ENCODE data around the gene AFAP1L2. TPM values are rescaled to one million over a fixed set of nuclear protein-coding genes. Genes with fewer than 3 reads are reported as not detected.

AFAP1L2 gene
- total and polyA plus RNA-seq, 2 donors (not counting 1 experiment from before 2014, with no cell fraction given): 4.7 to 4.9 TPM

- no peak for TF ChIP-seq EZH2 (IDR thresholded peaks at IDR 0.05; ENCODE audit: borderline replicate concordance, insufficient read depth, low read depth, low read length, poor library complexity, severe bottlenecking)
- Histone ChIP-seq H3K27me3 (replicated peaks in 1 of 4; ENCODE audit: control extremely low read depth in 1 of 4, control insufficient read depth in 3 of 4, insufficient read depth in 4 of 4, low read length in 3 of 4) (no peaks in the 10 kb centered on the region), H3K4me3 (ENCODE audit: control extremely low read depth in 1 of 5, extremely low read depth in 1 of 5, insufficient read depth in 1 of 5, low read depth in 2 of 5, low read length in 4 of 5) (no peak overlapping the region), H3K27ac (ENCODE audit: low read length in 2 of 2) (no peak overlapping the region), H3K79me2 (ENCODE audit: control insufficient read depth, insufficient read depth, low read length) (no peaks in the 10 kb centered on the region), H2AFZ (ENCODE audit: insufficient read depth, low read depth, low read length, poor library complexity, severe bottlenecking) (no peak overlapping the region), H3K4me1 (ENCODE audit: control insufficient read depth in 2 of 2, insufficient read depth in 2 of 2, low read length in 2 of 2) (no peaks in the 10 kb centered on the region), H4K20me1 (ENCODE audit: control insufficient read depth, insufficient read depth, low read length, poor library complexity, severe bottlenecking) (no peaks in the 10 kb centered on the region), H3K9ac (ENCODE audit: low read length) (no peak overlapping the region), H3K4me2 (replicated peaks; ENCODE audit: low read depth, low read length, poor library complexity, severe bottlenecking) (no peak overlapping the region), H3K9me3 (ENCODE audit: control extremely low read depth in 1 of 3, control insufficient read depth in 2 of 3, insufficient read depth in 1 of 3, low read length in 2 of 3) (no peaks in the 10 kb centered on the region), H3K36me3 (replicated peaks in 1 of 2; ENCODE audit: control extremely low read depth in 1 of 2, control insufficient read depth in 1 of 2, extremely low read depth in 1 of 2, insufficient read depth in 2 of 2, low read length in 1 of 2) (no peaks in the 10 kb centered on the region)
- no peak overlapping the region for H3K27ac Mint-ChIP-seq
- CTCF ChIA-PET: no interaction called here
- intact Hi-C loops (cut with micrococcal nuclease): no loop called here
- no peak for ATAC-seq (ENCODE audit: low read depth)
- H3K27me3 Mint-ChIP-seq: peaks cover 17% of the 10 kb centered on the region
- DNase-seq: no peak
- H3K4me3 Mint-ChIP-seq: no peak overlapping the region
- POLR2A ChIA-PET: no interaction called here
- H3K4me1 Mint-ChIP-seq: no peaks in the 10 kb centered on the region
- no peaks in the 10 kb centered on the region for H3K9me3 Mint-ChIP-seq (ENCODE audit: insufficient read depth)
- WGBS (ENCODE audit: insufficient coverage): no CpG with 5 or more reads among the region's 3 CpGs
Measured at GRCh38 chr10:114271075-114271778, 133.1 kb downstream of the AFAP1L2 start.

- POLR2A ChIA-PET: no interaction called here
- H3K4me3 Mint-ChIP-seq: no peak overlapping the region
Measured at GRCh38 chr10:114266521-114266920, 137.8 kb downstream of the AFAP1L2 start.

More at GRCh38 chr10:114266521-114266920, 137.8 kb downstream of the AFAP1L2 start:
- Histone ChIP-seq H3K4me3 (ENCODE audit: control extremely low read depth in 1 of 5, extremely low read depth in 1 of 5, insufficient read depth in 1 of 5, low read depth in 2 of 5, low read length in 4 of 5) (no peak overlapping the region), H4K20me1 (ENCODE audit: control insufficient read depth, insufficient read depth, low read length, poor library complexity, severe bottlenecking) (no peaks in the 10 kb centered on the region), H3K4me1 (ENCODE audit: control insufficient read depth in 2 of 2, insufficient read depth in 2 of 2, low read length in 2 of 2) (no peaks in the 10 kb centered on the region), H3K4me2 (replicated peaks; ENCODE audit: low read depth, low read length, poor library complexity, severe bottlenecking) (no peak overlapping the region), H3K27me3 (replicated peaks in 1 of 4; ENCODE audit: control extremely low read depth in 1 of 4, control insufficient read depth in 3 of 4, insufficient read depth in 4 of 4, low read length in 3 of 4) (peaks cover 0 to 3% (median 0%) of the 10 kb centered on the region in 4 experiments), H3K36me3 (replicated peaks in 1 of 2; ENCODE audit: control extremely low read depth in 1 of 2, control insufficient read depth in 1 of 2, extremely low read depth in 1 of 2, insufficient read depth in 2 of 2, low read length in 1 of 2) (no peaks in the 10 kb centered on the region), H3K9ac (ENCODE audit: low read length) (no peak overlapping the region), H2AFZ (ENCODE audit: insufficient read depth, low read depth, low read length, poor library complexity, severe bottlenecking) (no peak overlapping the region), H3K27ac (ENCODE audit: low read length in 2 of 2) (no peak overlapping the region), H3K9me3 (ENCODE audit: control extremely low read depth in 1 of 3, control insufficient read depth in 2 of 3, insufficient read depth in 1 of 3, low read length in 2 of 3) (no peaks in the 10 kb centered on the region), H3K79me2 (ENCODE audit: control insufficient read depth, insufficient read depth, low read length) (no peaks in the 10 kb centered on the region)
- no peak for ATAC-seq (ENCODE audit: low read depth)
- 69% methylated on average over 2 of the region's 5 CpGs for WGBS (ENCODE audit: insufficient coverage)
- TF ChIP-seq CTCF (IDR thresholded peaks at IDR 0.05): no peak
- no peak for TF ChIP-seq EZH2 (IDR thresholded peaks at IDR 0.05; ENCODE audit: borderline replicate concordance, insufficient read depth, low read depth, low read length, poor library complexity, severe bottlenecking)
- DNase-seq: no peak
- no peaks in the 10 kb centered on the region for H3K4me1 Mint-ChIP-seq
- CTCF ChIA-PET: no interaction called here
- intact Hi-C loops (cut with micrococcal nuclease): no loop called here
- H3K9me3 Mint-ChIP-seq (ENCODE audit: insufficient read depth): no peaks in the 10 kb centered on the region
- peaks cover 3% of the 10 kb centered on the region for H3K27me3 Mint-ChIP-seq
- H3K27ac Mint-ChIP-seq: no peak overlapping the region
